CD1c-positive myeloid dendritic cell (primary cell): Measurements from ENCODE around the gene SIGLEC5.
"Not testable (repeated sequence)": the region's sequence is repeated elsewhere in the genome, so short reads cannot be mapped to it uniquely, and the experiment has no call there.

ENCODE experiments used
- DNase-seq: peaks from one replicate; pipeline ENCODE4 v3.0.0-alpha.2; 2016; ENCODE audit errors: extremely low spot score

Gene SIGLEC5, protein sequence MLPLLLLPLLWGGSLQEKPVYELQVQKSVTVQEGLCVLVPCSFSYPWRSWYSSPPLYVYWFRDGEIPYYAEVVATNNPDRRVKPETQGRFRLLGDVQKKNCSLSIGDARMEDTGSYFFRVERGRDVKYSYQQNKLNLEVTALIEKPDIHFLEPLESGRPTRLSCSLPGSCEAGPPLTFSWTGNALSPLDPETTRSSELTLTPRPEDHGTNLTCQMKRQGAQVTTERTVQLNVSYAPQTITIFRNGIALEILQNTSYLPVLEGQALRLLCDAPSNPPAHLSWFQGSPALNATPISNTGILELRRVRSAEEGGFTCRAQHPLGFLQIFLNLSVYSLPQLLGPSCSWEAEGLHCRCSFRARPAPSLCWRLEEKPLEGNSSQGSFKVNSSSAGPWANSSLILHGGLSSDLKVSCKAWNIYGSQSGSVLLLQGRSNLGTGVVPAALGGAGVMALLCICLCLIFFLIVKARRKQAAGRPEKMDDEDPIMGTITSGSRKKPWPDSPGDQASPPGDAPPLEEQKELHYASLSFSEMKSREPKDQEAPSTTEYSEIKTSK

DNA sequence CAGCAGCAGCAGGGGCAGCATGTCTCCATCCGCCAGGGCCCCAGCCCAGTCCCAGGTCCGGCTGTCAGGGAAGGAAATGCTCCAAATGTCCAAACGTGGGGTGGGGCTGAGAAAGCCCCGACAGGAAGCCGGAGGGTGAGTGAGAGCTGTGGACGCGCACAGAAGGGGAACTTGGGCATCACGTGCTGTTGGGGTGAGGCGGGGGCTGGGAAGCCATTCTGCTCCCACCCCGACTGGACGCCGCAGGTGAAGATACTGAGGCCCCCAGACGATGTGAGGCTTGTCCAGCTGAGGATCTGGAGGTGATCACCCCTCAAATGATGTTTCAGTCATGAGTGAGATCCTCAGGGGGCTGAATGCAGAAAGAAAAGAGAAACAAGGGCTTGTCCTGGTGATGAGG lies at the start of gene SIGLEC5:
SIGLEC5 (minus strand) TSS at position 87 of the 400 bp plus-strand sequence; CDS start at position 21, 66 bp downstream.
- not testable (repeated sequence) for DNase-seq

DNA sequence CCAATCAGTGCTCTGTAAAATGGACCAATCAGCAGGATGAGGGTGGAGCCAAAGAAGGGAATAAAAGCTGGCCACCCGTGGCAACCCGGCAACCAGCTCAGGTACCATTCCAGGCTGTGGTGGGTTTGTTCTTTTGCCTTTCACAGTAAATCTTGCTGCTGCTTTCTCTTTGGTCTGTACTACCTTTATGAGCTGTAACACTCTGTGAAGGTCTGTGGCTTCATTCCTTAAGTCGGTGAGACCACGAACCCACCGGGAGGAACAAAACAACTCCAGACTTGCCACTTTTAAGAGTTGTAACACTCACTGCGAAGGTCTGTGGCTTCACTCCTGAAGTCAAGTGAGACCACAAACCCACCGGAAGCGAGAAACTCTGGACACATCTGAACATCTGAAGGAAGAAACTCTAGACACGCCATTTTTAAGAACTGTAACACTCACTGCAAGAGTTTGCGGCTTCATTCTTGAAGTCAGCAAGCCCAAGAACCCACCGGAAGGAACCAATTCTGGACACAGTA lies 46.4 kb upstream of the SIGLEC5 start:
- DNase-seq: no peak

DNA sequence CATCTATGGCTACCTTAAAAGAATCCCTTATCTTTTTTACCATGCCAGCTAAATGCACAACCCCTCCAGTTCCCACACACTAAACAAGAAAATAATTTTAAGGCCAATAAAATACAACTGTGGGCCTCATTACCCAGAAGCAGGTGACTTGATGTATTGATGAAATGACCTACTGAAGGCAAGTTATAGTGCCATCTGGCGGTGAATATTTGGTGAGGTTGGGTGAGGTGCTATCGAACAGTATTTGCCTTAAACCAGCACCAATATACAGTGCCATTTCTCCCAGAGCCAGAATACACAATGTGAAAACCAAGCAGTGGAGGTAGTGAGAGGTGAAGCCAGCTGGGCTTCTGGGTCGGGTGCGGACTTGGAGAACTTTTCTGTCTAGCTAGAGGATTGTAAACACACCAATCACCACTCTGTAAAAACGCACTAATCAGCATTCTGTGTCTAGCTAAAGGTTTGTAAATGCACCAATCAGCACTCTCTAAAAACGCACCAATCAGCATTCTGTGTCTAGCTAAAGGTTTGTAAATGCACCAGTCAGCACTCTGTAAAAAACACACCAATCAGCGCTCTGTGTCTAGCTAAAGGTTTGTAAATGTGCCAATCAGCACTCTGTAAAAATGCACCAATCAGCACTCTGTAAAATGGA lies 45.8 kb upstream of the SIGLEC5 start:
- peak; percentile 56 for DNase-seq

DNA sequence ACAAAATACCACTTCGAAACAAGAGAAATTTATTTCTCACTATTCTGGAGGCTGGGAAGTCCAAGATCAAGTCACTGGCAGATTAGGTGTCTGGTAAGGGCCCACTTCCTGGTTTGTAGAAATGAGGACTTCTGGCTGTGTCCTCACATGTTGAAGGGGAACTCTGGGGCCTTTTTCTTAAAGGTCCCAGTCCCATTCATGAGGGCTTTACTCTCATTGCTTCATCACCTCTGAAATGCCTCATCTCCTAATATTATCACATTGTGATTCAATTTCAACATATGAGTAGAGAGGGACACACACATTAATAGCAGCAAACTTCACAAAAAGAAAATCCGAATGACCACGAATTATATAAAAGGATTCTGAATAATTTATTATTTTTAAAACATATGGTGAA lies 38.0 kb upstream of the SIGLEC5 start:
- peak; percentile 74 for DNase-seq

DNA sequence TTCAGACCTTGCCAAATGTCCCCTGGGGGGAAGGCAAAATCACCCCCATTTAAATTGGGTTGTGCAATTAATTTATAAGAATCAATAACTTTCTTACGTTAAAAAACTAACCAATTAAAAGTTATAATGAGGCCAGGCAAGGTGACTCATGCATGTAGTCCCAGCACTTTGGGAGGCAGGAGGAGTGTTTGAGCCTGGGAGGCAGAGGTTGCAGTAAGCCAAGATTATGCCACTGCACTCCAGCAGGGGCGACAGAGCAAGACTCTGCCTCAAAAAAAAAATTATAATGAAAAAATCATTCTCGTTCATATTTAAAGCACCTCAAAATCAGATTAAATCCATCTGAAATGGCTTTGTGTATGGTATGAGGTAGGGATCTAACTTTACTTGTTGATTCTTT lies 34.8 kb upstream of the SIGLEC5 start:
- DNase-seq: no peak

DNA sequence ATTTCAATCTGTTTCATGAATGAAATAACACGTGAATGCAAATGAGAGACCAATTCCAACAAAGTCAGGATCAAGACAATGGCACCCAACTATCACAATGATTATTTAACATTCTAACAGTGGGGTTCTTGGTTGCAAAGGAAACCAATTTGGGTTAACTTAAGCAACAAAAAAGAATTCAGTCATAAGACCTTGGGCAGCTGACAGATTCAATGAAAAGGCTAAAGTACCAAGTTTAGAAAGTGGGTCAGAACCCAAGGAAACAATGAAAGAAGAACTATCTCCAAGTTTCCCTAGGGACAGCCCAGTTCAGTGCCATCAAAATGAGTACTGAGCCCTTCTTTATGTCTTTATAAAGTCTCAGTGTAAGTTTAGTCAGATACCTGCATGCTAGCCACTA lies 33.9 kb upstream of the SIGLEC5 start:
- DNase-seq: no peak

DNA sequence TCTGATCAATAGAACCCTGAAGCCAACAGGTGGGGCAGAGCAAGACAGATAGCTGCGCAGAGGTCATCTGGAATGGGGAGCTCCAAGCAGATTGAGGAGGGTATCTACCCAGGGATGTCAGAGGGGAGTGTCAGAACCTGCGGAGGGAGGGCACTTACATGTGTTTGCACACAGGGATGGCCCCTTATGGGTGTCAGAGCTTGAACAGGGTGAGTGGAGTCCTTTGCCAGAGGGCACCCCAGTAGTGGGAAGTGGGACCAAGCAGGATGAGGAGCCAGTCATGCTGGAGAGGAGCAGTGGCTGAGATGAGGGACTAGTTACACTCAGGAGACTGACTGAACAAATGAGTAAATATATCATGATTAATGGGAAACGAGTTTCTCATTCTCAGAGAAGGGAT lies 33.4 kb upstream of the SIGLEC5 start:
- no peak for DNase-seq

DNA sequence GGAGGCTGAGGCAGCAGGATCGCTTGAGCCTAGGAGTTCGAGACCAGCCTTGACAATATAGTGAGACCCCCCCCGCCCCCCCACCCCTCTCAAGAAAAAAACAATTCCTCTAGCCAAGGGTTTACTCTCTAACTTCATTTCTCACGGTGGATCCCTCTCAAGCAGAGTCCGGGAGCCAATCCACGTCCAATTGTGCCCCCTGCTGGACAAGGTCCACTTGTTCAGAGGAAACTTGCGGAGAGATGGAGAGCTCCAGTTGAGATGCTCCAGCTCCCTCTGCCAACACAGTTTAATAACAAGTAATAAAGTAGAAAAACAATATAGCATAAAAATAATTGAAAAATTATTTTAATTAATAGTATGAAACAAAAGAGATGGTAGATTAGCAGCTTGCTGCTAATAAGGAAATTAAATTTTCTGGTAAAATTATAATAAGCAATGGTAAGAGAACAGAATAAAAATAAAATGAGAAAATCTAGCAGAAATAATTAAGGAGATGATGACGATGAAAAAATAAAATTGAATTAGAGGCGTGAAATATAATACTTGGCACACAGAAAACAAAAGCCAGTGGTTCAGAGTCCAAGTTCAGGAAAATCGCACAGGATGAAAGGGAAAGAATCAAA lies 30.9 kb upstream of the SIGLEC5 start:
- peak; percentile 88 for DNase-seq

DNA sequence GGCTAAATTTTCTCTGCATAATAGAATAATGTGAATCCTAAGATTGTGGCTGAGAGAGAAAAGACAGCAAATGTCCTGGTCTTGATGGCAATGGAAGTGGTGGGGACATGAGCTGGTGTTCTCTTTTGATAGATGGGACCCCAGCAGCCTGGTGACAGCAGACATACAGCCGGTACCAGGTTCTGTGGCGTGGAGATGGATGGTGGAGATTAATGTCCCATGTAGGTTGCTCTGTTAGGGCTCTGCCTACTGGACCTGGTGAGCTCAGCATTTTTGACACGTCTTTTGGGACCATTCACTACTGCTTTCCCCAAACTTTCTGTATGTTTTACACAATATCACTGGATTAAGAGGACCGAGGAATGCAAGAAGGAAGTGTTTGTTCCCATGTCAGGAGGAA lies 24.6 kb upstream of the SIGLEC5 start:
- no peak for DNase-seq

DNA sequence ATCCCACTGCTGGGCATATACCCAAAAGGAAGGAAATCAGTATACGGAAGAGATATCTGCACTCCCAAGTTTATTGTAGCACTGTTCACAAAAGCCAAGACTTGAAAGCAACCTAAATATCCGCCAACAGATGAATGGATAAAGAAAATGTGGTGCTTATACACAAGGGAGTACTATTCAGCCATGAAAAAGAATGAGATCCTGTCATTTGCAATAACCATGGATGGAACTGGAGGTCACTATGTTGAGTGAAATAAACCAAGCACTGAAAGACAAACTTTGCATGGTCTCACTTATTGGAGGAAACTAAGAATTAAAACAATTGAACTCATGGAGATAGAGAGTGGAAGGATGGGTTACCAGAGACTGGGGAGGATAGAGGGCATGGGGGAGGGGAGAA lies 23.0 kb upstream of the SIGLEC5 start:
- no peak for DNase-seq

DNA sequence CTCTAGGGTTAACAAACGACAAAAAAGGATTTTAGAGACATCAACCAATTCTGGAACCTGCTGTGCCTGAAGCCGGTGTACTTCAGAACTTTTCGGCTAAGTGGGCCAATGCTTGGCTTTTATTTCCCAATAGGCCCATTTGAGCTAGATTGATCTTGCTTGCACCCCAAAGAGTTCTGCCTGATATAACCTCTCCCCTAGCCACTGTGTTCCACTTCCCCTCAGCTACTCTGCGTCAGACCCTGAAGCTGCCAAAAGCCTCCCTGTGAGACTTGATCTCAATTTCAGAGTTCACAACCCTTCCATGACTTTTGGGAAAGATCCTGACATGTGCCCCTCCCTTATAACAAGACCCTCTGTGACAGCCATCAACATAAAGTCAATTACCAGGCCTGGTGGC lies 22.1 kb upstream of the SIGLEC5 start:
- DNase-seq: peak; percentile 57

DNA sequence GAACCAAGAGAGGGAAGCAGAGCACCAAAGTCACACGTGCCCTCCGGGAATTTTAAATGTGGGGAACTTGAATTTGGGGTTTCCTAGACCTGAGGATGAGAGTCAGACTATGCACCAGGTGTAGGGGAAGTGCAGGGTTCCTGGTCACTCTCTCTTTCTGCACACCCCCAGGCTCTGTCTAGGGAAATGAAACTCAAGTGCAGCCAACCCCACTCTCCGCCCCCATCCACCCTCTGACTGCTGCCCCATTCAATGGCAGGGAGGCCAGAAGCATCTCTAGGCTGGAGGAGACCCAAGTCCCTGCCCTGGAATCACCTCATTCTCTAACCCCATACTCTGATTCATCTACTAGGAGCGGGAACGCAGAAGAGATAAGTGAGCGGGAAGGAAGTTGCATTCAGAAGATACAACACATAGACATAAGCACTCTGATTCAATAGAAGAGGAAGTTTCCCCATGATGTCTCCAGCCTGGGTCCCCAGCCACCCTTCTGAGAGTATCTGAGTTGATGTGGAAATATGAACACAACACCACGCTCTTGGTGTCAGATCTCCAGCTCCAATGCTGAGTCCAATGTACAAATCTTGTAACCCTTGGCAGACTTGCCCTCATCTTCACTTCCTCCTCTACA lies 21.1 kb upstream of the SIGLEC5 start:
- DNase-seq: peak; percentile 90

DNA sequence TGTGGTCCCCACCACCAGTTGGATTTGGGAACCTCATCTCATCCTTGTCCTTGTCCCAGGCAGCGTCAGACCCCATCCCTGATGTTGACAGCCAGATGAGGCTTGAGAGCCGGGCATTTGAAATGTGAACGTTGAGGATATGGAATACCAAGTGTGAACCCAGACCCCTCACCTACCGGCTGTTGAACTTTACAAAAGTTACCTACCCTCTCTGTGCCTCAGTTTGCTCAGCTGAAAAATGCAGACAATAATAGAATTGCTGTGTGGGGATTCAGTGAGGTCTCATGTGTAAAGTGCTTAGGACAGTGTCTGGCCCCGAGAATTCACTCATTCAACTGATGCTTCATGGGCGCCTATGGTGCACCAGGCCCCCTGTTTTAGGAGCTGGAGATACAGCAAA lies 17.1 kb upstream of the SIGLEC5 start:
- DNase-seq: no peak

DNA sequence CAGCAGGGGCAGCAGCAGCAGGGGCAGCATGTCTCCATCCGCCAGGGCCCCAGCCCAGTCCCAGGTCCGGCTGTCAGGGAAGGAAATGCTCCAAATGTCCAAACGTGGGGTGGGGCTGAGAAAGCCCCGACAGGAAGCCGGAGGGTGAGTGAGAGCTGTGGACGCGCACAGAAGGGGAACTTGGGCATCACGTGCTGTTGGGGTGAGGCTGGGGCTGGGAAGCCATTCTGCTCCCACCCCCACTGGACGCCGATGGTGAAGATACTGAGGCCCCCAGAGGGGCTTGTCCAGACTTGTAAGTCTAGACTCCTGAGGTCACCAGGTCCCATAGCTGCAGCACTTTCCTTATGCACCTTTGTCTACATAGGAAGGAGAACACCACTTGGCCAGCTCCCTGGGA lies 16.5 kb upstream of the SIGLEC5 start, which contains the start of gene SIGLEC14:
SIGLEC14 (minus strand) TSS at position 96 of the 400 bp plus-strand sequence; CDS start at position 30, 66 bp downstream.
- DNase-seq: not testable (repeated sequence)

DNA sequence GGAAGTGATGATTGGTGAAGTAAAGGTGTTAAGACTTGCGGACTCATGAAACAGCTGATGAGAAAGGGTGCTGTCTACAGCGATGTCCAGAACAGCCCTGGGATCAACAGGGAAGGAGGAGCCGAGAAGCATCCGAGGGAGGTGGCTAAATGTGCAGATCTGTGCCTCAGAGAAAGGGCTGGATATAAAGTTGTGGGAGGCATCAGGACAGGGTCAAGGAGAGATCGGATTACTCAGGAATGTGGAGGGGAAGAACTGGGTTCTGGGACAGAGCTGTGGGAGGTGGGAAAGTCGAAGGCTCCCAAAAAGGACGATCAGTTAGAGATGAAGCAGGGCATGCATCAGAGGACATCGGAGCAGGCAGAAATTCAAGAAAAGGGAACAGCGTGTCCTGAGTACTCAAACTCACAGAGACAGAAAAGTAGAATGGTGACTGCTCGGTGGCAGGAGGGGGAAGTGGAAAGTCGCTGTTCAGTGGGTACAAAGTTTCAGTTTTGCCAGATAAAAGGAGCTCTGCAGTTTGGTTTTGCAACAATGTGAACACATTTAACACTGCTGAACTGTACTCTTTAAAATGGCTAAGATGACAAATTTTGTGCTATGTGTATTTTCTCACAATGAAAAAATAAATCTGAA lies 14.6 kb upstream of the SIGLEC5 start:
- DNase-seq: peak; percentile 66

DNA sequence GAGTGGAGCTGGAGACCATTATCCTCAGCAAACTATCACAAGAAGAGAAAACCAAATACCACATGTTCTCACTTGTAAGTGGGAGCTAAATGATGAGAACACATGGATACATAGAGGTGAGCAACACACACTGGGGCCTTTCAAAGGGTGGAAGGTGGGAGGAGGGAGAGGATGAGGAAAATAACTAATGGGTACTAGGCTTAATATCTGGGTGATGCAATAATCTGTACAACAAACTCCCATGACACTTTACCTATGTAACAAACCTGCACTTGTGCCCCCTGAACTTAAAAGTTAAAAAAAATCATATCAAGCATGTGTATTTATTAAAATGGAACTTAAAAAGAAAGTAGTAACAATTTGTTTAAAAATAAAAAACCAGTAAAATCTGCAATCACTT lies 11.4 kb upstream of the SIGLEC5 start:
- DNase-seq: no peak

DNA sequence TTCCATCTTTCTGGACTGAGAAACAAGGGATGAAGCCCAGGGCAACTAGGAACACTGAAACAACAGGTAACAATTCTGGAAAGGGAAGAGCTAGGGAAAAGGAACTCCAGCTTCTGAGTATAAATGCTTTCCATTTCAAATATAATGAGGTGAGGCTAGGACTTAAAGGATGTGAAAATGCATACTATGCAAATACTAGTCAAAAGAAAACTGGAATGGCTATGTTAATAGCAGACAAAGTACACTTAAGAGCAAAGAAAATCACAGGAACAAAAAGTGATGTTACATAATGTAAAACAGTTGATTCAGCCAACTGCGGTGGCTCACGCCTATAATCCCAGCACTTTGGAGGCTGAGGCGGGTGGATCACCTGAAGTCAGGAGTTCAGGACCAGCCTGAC lies 10.2 kb upstream of the SIGLEC5 start:
- DNase-seq: no peak

DNA sequence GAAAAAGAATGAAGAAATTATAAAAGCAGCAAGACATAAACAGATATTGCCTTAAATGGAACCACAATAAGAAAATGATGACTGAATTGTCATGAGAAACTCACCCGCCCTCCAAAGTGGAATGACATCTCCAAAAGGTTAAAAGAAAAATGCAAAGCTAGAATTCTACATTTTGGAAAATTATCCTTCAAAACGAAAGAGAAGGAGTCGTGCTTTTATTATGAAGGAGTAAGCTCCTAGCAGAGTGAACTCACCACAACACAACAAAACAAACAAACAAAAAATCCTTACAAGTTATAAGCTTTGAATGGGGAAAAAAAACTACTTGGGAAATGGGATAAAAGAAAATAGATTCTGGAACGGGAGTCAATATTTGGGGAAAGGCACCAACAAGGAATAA lies 9.7 kb upstream of the SIGLEC5 start:
- no peak for DNase-seq

DNA sequence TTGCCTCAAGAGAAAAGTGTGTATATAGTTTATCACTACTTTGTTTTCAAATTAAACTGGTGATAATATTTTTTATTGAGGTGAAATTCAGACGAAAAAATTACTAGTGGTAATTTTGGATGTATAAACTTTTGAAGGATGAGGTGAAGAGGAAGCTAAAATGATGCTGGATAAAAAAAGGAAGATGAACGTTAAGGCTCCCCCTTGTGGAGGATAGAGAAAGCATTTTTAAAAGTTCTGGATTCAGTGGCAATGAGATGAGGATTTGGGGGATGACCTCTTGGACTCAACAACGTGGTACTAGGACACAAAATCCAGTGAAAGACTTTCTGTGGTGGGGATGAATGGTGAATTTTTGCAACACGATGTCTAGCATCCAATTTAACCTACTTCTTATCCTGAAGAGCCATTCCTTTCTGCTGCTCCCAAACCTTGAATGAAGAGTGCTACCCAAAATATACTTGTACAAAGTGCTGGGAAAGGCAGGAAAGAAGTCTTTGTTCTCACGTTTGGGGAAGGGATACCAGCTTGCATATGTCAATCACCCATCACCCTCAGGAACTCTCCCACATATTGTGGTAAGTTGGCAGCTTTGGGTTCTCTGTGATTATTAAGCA lies 7.3 kb upstream of the SIGLEC5 start:
- peak; percentile 59 for DNase-seq

DNA sequence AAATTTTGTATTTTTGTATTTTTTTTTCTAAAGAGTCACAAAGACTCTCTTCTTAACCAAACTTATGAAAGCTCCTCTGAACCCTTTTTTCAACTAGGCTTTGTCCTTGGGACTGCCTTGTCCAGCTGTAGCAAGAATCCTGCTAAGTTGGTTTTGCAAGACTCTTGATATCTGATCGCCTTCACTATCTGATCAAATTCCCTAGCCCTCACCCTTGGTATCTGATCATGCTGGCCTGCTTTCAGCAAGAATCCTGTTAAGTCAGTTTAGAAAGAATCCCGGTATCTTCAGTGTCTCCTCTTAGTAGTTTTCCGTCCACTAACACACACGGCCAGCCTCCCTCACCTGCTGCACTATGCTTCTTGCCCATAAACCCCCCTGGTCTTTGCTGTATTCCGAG lies 1.9 kb upstream of the SIGLEC5 start:
- DNase-seq: no peak
